HEK293 (cell line): ENCODE measurements around the gene JPH4.

Experiments
- CTCF ChIA-PET: fragments of 350-600 bp; formaldehyde crosslinking; extraction: SDS; loops from one replicate; lab custom pipeline; 2021; ENCODE audit warnings: antibody characterized with exemption; lab: Yijun Ruan, JAX
- POLR2A ChIA-PET: fragments of 300-600 bp; formaldehyde crosslinking; extraction: SDS; loops from one replicate; lab custom pipeline; 2020; ENCODE audit warnings: antibody characterized with exemption, inconsistent platforms; lab: Yijun Ruan, JAX
- H3K27ac ChIP-seq: fragments of 200-500 bp; sonication (Bioruptor generic); 2 replicates; pipeline ENCODE4 v1.5.1; 2014; ENCODE audit warnings: low read depth, low read length, control low read depth, inconsistent platforms; ENCODE audit errors: extremely low read depth
- H3K36me3 ChIP-seq, 2 experiments: fragments of 200-500 bp in 1 of 2; sonication (Bioruptor generic) in 1 of 2; 1 replicate in 1 of 2; 2 replicates in 1 of 2; pipeline ENCODE4 v1.5.1; 2014 to 2017; ENCODE audit warnings: inconsistent platforms in 2 of 2, low read length in 2 of 2; ENCODE audit not compliant: control insufficient read depth in 2 of 2, insufficient read depth in 1 of 2
- H3K4me1 ChIP-seq: fragments of 200-500 bp; sonication (Bioruptor generic); 2 replicates; pipeline ENCODE4 v1.5.1; 2014; ENCODE audit warnings: mild to moderate bottlenecking, low read length, inconsistent platforms; ENCODE audit not compliant: control insufficient read depth, insufficient read depth
- H3K4me3 ChIP-seq: 2 replicates; pipeline ENCODE4 v1.5.1; 2011; ENCODE audit warnings: low read depth, mild to moderate bottlenecking, control low read depth, low read length, moderate library complexity
- H3K9me3 ChIP-seq: fragments of 200-500 bp; sonication (Bioruptor generic); 2 replicates; pipeline ENCODE4 v1.5.1; 2014; ENCODE audit warnings: low read depth, low read length, inconsistent platforms; ENCODE audit not compliant: control insufficient read depth, insufficient read depth
- BCL11A ChIP-seq: fragments of 450-650 bp; formaldehyde crosslinking; IDR thresholded peaks from 2 replicates; pipeline ENCODE4 v1.5.1; 2016; ENCODE audit warnings: low read depth, missing biosample characterization, missing genetic modification characterization
- CTCF ChIP-seq: fragments of 450-650 bp; formaldehyde crosslinking; IDR thresholded peaks from 2 replicates; pipeline ENCODE4 v1.5.1; 2016; ENCODE audit warnings: missing biosample characterization, missing genetic modification characterization
- FEZF1 ChIP-seq: fragments of 450-650 bp; formaldehyde crosslinking; IDR thresholded peaks from 2 replicates; pipeline ENCODE4 v1.5.1; 2016; ENCODE audit warnings: missing biosample characterization, missing genetic modification characterization
- OSR2 ChIP-seq: fragments of 450-650 bp; formaldehyde crosslinking; IDR thresholded peaks from 2 replicates; pipeline ENCODE4 v1.5.1; 2016; ENCODE audit warnings: missing biosample characterization, missing genetic modification characterization
- SP3 ChIP-seq: fragments of 450-650 bp; formaldehyde crosslinking; IDR thresholded peaks from 2 replicates; pipeline ENCODE4 v1.5.1; 2016; ENCODE audit warnings: missing biosample characterization, missing genetic modification characterization
- ZFP69B ChIP-seq: fragments of 450-650 bp; formaldehyde crosslinking; IDR thresholded peaks from 2 replicates; pipeline ENCODE4 v1.5.1; 2016; ENCODE audit warnings: missing biosample characterization, missing genetic modification characterization
- ZNF155 ChIP-seq: fragments of 450-650 bp; formaldehyde crosslinking; IDR thresholded peaks from 2 replicates; pipeline ENCODE4 v1.5.1; 2016; ENCODE audit warnings: missing biosample characterization, missing genetic modification characterization
- ZNF221 ChIP-seq: fragments of 450-650 bp; formaldehyde crosslinking; IDR thresholded peaks from 2 replicates; pipeline ENCODE4 v1.5.1; 2017; ENCODE audit warnings: missing biosample characterization, missing genetic modification characterization, borderline replicate concordance
- ZNF24 ChIP-seq: fragments of 450-650 bp; formaldehyde crosslinking; IDR thresholded peaks from 2 replicates; pipeline ENCODE4 v1.5.1; 2016; ENCODE audit warnings: missing biosample characterization, missing genetic modification characterization
- ZNF366 ChIP-seq: fragments of 450-650 bp; formaldehyde crosslinking; conservative IDR thresholded peaks from 2 replicates; pipeline ENCODE4 v1.5.1; 2016; ENCODE audit warnings: missing biosample characterization, missing genetic modification characterization
- ZNF426 ChIP-seq: fragments of 450-650 bp; formaldehyde crosslinking; IDR thresholded peaks from 2 replicates; pipeline ENCODE4 v1.5.1; 2017; ENCODE audit warnings: missing biosample characterization, missing genetic modification characterization, mild to moderate bottlenecking, inconsistent platforms, moderate library complexity
- ZNF560 ChIP-seq: fragments of 450-650 bp; formaldehyde crosslinking; IDR thresholded peaks from 2 replicates; pipeline ENCODE4 v1.5.1; 2017; ENCODE audit warnings: missing biosample characterization, missing genetic modification characterization, borderline replicate concordance
- ZNF654 ChIP-seq: fragments of 450-650 bp; formaldehyde crosslinking; IDR thresholded peaks from 2 replicates; pipeline ENCODE4 v1.5.1; 2016; ENCODE audit warnings: low read depth, missing biosample characterization, missing genetic modification characterization
- ZNF843 ChIP-seq: fragments of 450-650 bp; formaldehyde crosslinking; IDR thresholded peaks from 2 replicates; pipeline ENCODE4 v1.5.1; 2016; ENCODE audit warnings: missing biosample characterization, missing genetic modification characterization
- ZSCAN30 ChIP-seq: fragments of 450-650 bp; IDR thresholded peaks from 2 replicates; pipeline ENCODE4 v1.5.1; 2018; ENCODE audit warnings: missing biosample characterization, mild to moderate bottlenecking, missing genetic modification characterization, moderate library complexity
- ZXDB ChIP-seq: fragments of 450-650 bp; formaldehyde crosslinking; IDR thresholded peaks from 2 replicates; pipeline ENCODE4 v1.5.1; 2016; ENCODE audit warnings: missing biosample characterization, missing genetic modification characterization
- TF ChIP-seq, protein P1 (sequence below): fragments of 450-650 bp; formaldehyde crosslinking; IDR thresholded peaks from 2 replicates; pipeline ENCODE4 v1.5.1; 2017; ENCODE audit warnings: missing biosample characterization, missing genetic modification characterization
- TF ChIP-seq, protein P2 (sequence below): fragments of 450-650 bp; formaldehyde crosslinking; IDR thresholded peaks from 2 replicates; pipeline ENCODE4 v1.5.1; 2016; ENCODE audit warnings: missing biosample characterization, missing genetic modification characterization, low read depth
- TF ChIP-seq, protein P3 (sequence below): fragments of 450-650 bp; formaldehyde crosslinking; IDR thresholded peaks from 2 replicates; pipeline ENCODE4 v1.5.1; 2016; ENCODE audit warnings: missing biosample characterization, missing genetic modification characterization

Gene JPH4

GRCh38 chr14:23540141-23540469 lies 38.5 kb downstream of the JPH4 start (continued):
- TF ChIP-seq ZNF560 (tag by site-specific recombination) = no peak
- TF ChIP-seq ZSCAN30 = no peak
- no peak for TF ChIP-seq ZFP69B (tag by site-specific recombination)
- TF ChIP-seq OSR2 (tag by site-specific recombination) = no peak
- TF ChIP-seq ZNF366 = no peak
- no peak for TF ChIP-seq ZNF24
- no peak for TF ChIP-seq ZXDB (tag by site-specific recombination)
- no peak for TF ChIP-seq ZNF155 (tag by site-specific recombination)
- no peak for TF ChIP-seq ZNF426
- TF ChIP-seq ZNF221 = no peak
- no peak for TF ChIP-seq ZNF843
- no peak for TF ChIP-seq BCL11A
- TF ChIP-seq, protein P1, sequence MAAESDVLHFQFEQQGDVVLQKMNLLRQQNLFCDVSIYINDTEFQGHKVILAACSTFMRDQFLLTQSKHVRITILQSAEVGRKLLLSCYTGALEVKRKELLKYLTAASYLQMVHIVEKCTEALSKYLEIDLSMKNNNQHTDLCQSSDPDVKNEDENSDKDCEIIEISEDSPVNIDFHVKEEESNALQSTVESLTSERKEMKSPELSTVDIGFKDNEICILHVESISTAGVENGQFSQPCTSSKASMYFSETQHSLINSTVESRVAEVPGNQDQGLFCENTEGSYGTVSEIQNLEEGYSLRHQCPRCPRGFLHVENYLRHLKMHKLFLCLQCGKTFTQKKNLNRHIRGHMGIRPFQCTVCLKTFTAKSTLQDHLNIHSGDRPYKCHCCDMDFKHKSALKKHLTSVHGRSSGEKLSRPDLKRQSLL = no peak

DNA sequence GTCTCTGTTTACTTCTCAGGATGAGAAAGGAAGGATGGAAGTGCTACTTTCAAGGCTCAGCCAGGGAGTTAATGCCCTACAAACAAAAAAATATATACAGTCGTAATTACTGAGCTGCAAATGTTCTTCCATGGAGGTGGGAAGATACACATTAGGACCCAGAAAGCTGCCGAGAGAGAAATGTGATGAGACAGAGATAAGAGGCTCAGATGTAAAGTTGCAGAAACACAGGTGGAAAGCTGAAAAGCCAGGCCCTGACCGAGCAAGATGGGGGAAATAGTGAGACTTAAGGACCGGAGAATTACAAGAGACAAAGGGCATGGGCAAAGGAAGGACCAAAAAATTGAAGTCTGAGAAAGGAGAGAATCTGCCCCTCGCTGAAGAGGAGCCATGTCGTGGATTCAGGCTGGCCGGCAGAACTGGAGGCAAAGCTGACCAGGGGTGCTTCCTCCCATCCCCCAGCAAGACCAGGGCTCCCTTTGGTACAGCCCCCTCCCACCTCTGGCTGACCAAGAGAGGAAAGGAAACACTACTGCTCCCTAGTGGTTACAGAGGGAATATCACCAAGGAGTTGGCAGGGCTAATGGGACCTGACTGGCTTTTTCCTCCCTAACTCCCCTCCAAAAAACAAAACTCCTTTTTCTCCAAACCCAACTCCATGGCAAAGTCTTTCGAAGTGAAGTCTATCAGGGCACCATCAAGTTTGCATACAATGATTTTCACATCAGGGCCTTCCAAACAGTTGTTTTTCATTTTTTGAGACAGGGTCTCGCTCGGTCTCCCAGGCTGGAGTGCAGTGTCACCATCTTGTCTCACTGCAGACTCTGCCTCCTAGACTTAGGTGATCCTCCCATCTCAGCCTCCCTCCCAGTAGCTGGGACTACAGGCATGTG lies 39.1 kb downstream of the JPH4 start:
- ChIA-PET POLR2A (interaction anchor here (1.4 kb wide), 1 partner anchor 213 kb away, joined by 4 read pairs; no protein-coding TSS in a partner anchor), CTCF (interaction anchor here (0.6 to 3.2 kb wide), 19 partner anchors 9 to 1316 kb away, joined by 3 to 21 read pairs (median 5); no protein-coding TSS in a partner anchor)

More for the DNA sequence above, 39.1 kb downstream of the JPH4 start:
- TF ChIP-seq CTCF (peak; percentile 64; the same call in 1 of the 2 replicates), ZNF654 (tag by site-specific recombination) (peak; percentile 17; the same call in 1 of the 2 replicates), SP3 (tag by site-specific recombination) (no peak), FEZF1 (tag by site-specific recombination) (no peak)
- TF ChIP-seq, protein P2, sequence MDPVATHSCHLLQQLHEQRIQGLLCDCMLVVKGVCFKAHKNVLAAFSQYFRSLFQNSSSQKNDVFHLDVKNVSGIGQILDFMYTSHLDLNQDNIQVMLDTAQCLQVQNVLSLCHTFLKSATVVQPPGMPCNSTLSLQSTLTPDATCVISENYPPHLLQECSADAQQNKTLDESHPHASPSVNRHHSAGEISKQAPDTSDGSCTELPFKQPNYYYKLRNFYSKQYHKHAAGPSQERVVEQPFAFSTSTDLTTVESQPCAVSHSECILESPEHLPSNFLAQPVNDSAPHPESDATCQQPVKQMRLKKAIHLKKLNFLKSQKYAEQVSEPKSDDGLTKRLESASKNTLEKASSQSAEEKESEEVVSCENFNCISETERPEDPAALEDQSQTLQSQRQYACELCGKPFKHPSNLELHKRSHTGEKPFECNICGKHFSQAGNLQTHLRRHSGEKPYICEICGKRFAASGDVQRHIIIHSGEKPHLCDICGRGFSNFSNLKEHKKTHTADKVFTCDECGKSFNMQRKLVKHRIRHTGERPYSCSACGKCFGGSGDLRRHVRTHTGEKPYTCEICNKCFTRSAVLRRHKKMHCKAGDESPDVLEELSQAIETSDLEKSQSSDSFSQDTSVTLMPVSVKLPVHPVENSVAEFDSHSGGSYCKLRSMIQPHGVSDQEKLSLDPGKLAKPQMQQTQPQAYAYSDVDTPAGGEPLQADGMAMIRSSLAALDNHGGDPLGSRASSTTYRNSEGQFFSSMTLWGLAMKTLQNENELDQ (tag by site-specific recombination) = no peak
- TF ChIP-seq, protein P3, sequence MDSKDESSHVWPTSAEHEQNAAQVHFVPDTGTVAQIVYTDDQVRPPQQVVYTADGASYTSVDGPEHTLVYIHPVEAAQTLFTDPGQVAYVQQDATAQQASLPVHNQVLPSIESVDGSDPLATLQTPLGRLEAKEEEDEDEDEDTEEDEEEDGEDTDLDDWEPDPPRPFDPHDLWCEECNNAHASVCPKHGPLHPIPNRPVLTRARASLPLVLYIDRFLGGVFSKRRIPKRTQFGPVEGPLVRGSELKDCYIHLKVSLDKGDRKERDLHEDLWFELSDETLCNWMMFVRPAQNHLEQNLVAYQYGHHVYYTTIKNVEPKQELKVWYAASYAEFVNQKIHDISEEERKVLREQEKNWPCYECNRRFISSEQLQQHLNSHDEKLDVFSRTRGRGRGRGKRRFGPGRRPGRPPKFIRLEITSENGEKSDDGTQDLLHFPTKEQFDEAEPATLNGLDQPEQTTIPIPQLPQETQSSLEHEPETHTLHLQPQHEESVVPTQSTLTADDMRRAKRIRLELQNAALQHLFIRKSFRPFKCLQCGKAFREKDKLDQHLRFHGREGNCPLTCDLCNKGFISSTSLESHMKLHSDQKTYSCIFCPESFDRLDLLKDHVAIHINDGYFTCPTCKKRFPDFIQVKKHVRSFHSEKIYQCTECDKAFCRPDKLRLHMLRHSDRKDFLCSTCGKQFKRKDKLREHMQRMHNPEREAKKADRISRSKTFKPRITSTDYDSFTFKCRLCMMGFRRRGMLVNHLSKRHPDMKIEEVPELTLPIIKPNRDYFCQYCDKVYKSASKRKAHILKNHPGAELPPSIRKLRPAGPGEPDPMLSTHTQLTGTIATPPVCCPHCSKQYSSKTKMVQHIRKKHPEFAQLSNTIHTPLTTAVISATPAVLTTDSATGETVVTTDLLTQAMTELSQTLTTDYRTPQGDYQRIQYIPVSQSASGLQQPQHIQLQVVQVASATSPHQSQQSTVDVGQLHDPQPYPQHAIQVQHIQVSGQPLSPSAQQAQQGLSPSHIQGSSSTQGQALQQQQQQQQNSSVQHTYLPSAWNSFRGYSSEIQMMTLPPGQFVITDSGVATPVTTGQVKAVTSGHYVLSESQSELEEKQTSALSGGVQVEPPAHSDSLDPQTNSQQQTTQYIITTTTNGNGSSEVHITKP (tag by site-specific recombination) = peak; percentile 47
- no peak overlapping the region for H3K4me3 ChIP-seq
- no peaks in the 10 kb centered on the region for H3K9me3 ChIP-seq
- no peak overlapping the region for H3K27ac ChIP-seq
- peaks cover 7% of the 10 kb centered on the region for H3K4me1 ChIP-seq
- peaks cover 0 to 10% of the 10 kb centered on the region in 2 experiments; a peak in 2 of 3 replicates for H3K36me3 ChIP-seq
